A549 treated with ZK216348 at 1 μM for 4 hours (cell line): ENCODE measurements around the gene S100Z. TPM values are rescaled to one million over a fixed set of nuclear protein-coding genes. Genes with fewer than 3 reads are reported as not detected.

Source experiments
- total RNA-seq: library from RNA; stranded (reverse); fragments of 200-300 nt; extraction: Qiagen RNA extraction; gene quantifications from 5 replicates; pipeline ENCODE4 v1.2.3, GENCODE V29; 2022; ENCODE audit warnings: low read depth

S100Z gene
- total RNA-seq = not detected in 5 replicates

DNA sequence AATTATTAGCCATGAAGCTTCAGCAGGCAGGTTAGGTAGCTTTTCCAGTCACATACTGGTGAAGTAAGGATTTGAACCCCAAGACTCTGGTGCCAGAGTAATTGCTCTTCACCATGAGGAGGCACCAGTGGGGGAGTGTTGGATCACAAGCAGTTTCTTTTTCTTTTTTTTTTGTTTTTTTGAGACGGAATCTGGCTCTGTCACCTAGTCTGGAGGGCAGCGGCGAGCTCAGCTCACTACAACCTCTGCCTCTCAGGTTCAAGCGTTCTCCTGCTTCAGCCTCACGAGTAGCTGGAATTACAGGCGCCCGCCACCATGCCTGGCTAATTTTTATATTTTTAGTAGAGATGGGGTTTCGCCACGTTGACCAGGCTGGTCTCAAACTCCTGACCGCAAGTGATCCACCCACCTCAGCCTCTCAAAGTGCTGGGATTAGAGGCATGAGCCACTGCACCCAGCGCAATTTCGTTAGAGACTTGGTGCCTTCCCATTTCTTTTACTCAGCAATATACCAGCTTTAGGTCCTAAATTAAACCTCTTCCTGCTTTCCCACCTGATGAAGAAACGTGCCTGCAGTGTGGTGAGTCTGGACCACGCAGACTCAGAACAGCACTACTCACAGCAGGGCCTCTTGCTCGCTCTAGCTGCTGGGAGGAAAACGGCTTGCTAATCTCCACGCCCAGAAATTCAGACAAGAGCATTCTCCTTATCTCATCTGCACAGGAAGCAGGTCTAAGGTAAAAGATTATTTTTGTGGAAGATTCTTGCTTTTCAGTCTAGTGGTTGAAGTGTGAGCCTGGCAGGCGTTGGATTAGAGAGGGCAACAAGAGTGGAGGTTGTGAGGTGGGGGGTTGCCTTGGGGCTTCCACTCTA is at the start of gene S100Z:
S100Z (plus strand) TSS at position 596 of the 873 bp plus-strand sequence. CDS start 25,346 bp downstream, outside the sequence.

GRCh38 chr5:76818844-76819831 is 30.7 kb upstream of the S100Z start, which contains the start of gene F2RL1:
Gene F2RL1 (plus strand): TSS chr5:76819030. CDS start chr5:76819183, 153 bp downstream.

GRCh38 chr5:76952795-76953536 is 103.2 kb downstream of the S100Z start, which contains the start of gene CRHBP:
Gene CRHBP (plus strand): TSS chr5:76953045. CDS start chr5:76953135, 90 bp downstream.

Other genes starting within 250 kb of the S100Z start
- gene F2RL2, start 226.6 kb upstream of the S100Z start, total RNA-seq = 2.9 to 5.2 TPM (median 4.0 TPM) in 5 replicates
- 28.3 to 56.4 TPM (median 49.9 TPM) in 5 replicates for gene F2R, start 133.9 kb upstream of the S100Z start, total RNA-seq
- 209 to 272 TPM (median 236 TPM) in 5 replicates for gene F2RL1, start 31.0 kb upstream of the S100Z start, total RNA-seq
- gene CRHBP, start 103.0 kb downstream of the S100Z start, total RNA-seq = not detected in 5 replicates
- 9.3 to 16.7 TPM (median 14.9 TPM) in 5 replicates for gene AGGF1, start 180.4 kb downstream of the S100Z start, total RNA-seq
- 3.0 to 4.5 TPM (median 3.7 TPM) in 5 replicates for gene ZBED3, start 237.3 kb downstream of the S100Z start, total RNA-seq